COR-L47 (cell line): ENCODE measurements around the gene MGAT5.

Experiments used
- DNase-seq: peaks from one replicate; lab custom pipeline; 2025; lab: John Stamatoyannopoulos, UW

MGAT5 gene

GRCh38 chr2:134368009-134368817 is 114.3 kb downstream of the MGAT5 start:
- DNase-seq: no peak

DNA sequence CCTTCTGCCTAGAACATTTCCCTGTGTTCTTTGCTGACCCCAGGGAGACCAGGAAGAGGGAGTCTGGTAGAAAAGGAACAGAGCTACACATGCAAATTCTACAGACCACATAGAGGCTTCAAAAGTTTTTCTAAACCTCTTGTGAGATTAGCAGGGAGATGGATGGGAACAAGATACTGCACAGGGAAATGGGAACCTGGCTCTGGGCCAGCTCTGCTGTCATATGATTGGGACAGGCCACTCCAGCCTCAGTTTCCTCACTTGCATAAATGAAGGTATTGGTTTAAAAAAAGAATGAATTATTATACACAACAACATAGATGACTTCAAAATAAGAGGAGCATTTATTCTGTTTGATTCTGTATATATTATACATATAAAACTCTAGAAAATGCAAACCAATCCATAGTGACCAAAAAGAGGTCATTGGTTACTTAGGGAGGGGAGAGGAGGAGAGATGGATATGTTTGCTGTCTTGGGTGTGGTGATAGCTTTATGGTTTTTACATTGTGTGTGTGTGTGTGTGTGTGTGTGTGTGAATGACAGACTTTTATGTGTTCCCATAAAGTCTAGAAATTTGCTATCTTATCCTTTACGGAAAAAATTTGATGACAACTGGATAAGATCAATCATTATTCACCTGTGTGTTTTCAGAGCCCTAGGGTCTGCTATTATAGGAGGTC is 115.5 kb downstream of the MGAT5 start:
- DNase-seq: no peak

DNA sequence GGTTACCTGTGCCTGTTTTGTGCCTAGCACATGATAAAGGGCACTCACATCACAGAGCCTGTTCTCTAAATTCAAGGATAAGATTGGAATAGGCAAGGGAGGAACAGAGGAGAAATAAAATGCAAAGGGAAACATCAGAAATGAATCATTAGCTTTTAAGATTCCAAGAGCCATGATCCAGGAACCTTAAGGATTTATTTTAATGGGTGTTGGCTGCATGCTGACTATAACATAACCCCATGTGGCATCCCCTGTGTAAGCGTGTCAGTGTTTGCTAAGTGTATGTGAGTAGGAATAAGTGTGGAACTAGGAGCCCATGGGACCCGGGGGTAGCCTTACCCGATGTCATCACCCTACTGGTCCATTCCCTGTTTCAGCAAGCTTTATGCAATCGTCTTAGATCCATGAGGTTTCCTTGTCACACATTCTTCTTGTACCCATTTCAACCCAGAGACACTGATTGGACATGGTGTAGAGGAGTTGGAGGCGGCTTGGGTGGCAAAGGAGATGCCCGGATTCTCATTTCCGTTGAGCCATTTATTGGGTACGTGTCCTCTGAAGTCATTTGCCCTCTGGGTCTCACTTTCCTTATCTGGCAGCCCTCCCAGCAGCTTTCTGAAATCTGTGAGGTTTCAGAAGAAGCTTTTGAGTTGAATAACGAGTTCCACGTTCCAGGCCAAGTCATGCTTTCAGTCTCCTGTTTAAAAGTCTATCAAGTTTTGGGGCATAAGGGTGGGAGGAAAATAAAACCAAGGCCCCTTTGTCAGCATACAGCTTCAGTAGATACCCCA is 117.0 kb downstream of the MGAT5 start:
- DNase-seq: no peak

GRCh38 chr2:134372141-134372540 is 118.3 kb downstream of the MGAT5 start:
- no peak for DNase-seq

- DNase-seq: peak; percentile 86
Measured at GRCh38 chr2:134372611-134373131, 118.8 kb downstream of the MGAT5 start.

- peak; percentile 65 for DNase-seq
Measured at GRCh38 chr2:134375935-134376334, 122.1 kb downstream of the MGAT5 start.

GRCh38 chr2:134377730-134378129 is 123.9 kb downstream of the MGAT5 start:
- no peak for DNase-seq

DNA sequence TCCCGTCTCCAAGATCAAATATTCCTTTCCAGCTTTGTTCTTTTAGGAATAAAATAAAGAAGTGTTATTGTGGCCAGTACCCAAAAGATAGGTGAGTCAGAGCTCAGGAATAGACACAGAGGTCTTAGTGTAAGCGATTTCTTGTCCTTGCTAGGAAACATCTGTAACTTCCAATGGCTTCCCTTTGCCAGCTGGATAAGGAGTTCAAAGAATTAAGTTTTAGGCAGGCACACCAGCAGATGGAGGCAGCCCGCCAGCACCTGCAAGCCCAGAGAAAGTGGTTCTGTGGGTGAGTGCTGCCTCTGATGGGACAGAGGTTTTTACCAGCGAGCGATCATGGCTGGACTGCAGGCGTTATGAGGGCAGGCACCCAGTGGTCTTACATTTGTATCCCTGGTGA is 125.4 kb downstream of the MGAT5 start:
- DNase-seq: no peak

DNA sequence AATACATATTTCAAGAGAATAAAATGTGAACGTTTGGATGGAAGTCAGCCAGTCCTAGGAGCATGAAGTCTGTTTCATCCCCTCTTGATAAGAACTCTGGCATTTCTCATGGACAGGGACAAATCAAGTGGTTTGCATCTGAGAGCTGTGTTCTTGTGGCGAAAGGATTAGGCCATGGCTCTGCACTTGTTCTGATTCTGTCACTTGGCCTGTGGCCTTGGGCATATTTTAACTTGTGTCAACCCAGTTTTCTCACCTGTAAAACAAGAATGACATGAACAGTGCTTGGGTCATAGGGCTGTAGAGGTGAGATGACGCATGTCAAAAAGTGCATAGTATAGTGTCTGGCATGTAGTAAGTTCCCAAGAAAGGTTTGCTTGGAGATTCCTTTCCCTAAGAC is 125.8 kb downstream of the MGAT5 start:
- DNase-seq: no peak

GRCh38 chr2:134381141-134381540 is 127.3 kb downstream of the MGAT5 start:
- no peak for DNase-seq

DNA sequence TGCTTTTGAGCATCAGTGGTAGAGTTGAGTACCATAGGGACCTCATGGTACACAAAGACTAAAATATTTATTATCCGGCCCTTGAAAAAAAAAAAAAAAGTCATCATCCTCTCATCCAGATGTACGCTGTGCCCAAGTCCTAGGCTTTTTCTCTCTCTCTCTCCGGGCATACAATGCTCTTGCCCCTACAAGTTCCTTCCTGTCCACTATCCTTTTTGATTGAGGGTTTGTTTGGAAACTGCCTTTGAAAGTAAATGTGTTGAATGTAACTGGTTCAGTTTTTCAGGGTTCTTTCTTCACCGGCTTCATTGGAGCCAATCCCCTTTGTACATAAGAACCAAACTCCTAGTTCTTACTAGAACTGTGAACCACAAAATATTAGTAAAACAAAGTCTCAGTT is 130.3 kb downstream of the MGAT5 start:
- no peak for DNase-seq

GRCh38 chr2:134385195-134385594 is 131.3 kb downstream of the MGAT5 start:
- no peak for DNase-seq

- DNase-seq: no peak
Measured at GRCh38 chr2:134386310-134386709, 132.4 kb downstream of the MGAT5 start.

- DNase-seq: no peak
Measured at GRCh38 chr2:134389381-134389780, 135.5 kb downstream of the MGAT5 start.

- DNase-seq: peak; percentile 50
Measured at GRCh38 chr2:134391751-134392160, 137.9 kb downstream of the MGAT5 start.

DNA sequence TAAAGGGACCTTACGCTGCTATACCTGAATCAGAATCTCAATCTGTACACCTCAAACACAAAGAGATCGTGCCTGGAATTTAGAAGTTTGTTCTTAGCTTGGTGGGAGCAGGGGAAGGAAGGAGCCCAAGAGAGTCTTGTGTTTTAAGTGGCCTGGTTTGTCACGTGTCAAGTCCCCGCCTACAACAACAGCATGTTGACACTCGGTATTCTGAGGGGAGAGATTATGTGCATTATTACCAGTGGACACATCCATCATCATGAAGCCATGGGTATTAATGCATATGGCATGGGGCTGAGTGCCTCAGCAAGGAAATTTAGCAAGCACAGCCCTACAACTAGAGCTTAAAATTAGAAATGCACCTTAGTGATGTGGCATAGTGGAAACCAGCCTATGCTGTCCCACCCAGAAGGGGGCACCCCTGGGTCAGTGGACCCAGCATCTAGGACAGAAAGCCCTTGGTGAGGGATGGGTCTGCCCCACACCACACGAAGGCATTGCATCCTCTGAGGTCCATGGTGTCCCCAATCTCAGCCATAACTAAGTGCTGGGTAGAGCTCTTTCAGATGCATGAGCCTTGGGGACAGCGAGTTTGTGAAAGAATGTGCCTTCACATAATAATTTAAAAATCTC is 138.7 kb downstream of the MGAT5 start:
- DNase-seq: no peak

GRCh38 chr2:134393075-134393461 is 139.2 kb downstream of the MGAT5 start:
- no peak for DNase-seq

DNA sequence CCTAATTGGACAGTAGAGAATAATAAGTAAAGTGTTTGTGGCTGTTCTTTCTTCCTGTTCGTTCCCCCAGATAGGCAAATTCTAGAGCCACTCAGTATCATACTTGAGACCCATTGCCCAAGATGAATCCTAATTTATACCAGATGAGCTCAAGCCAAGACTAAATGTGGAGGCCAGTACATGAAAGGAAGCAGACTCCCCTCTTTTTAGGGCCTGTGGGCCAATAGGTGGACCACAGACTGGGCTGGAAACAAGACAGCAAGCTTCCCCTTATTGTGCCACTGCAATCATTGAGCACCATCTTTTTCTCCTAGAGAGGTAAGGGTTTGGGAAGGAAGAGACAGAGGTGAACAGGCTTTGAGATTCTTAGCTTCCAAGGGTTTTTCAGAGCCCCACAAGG is 141.9 kb downstream of the MGAT5 start:
- DNase-seq: no peak

- DNase-seq: no peak
Measured at GRCh38 chr2:134396493-134396892, 142.6 kb downstream of the MGAT5 start.

- no peak for DNase-seq
Measured at GRCh38 chr2:134397146-134397896, 143.4 kb downstream of the MGAT5 start.

- no peak for DNase-seq
Measured at GRCh38 chr2:134398300-134398699, 144.4 kb downstream of the MGAT5 start.
